IPS DF 4.7 (cell line): ENCODE measurements around the gene GRIK1.

Experiments
- DNase-seq: peaks from one replicate; pipeline ENCODE4 v3.0.0-alpha.2; 2013; ENCODE audit warnings: low spot score; ENCODE audit errors: extremely low read depth

The GRIK1 gene

DNA sequence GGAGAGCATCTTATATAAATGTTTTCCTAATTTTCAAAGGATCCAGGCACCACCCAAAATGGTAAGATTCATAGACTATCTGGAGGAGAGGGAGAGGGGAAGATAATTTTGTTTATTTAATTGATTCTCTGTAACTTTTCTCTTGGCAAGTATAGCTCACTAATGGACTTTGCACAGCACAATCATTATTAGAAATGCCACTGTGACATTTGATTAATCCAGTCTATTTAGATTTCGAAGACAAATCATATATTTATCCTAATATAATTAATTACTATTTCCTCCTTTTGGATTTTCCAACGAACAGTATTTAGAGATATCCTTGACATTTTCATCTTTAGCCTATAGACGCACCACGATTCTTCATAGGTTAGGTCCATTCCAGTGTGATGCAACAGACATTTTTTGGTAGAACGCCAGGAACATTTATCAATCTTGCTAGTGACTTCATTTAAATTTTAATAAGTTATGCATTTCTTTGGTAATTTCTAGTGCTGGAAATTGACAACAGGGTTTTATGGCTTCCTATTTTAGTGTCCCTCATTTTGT lies 152.4 kb downstream of the GRIK1 start:
- DNase-seq, result no peak

DNA sequence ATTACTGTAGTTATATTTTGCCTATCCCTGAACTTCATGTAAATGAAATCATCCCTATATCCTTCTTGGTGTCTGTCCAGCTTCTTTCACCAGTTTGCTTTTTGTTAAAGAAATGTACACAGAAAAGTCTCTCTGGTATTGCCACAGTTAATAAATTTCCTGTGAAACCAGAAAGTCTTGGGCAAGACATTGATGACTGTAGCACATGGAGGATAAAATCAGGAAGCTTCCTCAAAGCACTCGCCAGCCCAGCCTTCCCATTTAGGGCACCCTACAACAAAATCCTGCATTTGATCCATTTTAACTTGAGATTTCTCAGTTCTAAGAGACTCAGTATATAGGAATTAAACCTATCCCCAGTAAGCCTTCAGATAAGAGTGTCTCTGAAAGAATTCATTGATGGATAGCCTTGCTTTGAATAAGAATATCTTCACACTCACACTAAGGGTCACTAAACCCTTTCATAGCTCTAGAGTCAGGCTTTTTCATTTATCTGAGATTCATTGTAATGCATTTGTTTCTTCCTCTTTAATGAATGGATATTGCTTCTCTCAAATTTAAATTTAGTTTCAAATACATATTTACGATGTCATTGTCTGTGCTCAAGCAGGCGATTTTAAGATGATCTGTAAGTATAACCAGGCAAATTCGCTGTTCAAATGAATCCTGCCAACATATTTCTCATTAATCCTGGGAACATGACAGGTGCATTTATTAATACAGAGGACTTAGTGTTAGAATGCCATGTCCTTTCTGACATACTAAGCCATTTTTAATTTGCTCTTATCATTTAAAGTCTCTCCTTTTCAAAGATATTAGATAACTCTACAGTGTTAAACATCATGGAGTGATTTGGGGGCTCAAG lies 153.1 kb downstream of the GRIK1 start:
- no peak for DNase-seq

DNA sequence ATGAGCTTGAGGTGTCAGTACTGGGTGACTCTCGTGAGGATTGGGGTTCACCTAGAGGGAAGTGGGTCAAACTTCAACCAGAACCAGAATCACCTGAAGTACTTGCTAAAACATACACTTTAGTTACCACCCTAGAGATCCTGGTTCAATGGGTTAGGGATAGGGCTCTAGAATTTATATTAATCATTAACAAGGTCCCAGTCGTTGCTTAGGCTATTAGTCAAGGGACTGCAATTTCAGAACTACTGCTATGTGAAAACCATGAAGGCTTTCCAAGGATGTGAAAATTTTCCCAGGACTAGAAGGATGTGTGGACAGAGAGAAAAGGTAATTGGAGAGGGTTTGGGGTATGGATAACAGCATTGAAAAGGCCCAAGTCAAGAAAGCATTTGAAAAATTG lies 162.6 kb downstream of the GRIK1 start:
- no peak for DNase-seq

DNA sequence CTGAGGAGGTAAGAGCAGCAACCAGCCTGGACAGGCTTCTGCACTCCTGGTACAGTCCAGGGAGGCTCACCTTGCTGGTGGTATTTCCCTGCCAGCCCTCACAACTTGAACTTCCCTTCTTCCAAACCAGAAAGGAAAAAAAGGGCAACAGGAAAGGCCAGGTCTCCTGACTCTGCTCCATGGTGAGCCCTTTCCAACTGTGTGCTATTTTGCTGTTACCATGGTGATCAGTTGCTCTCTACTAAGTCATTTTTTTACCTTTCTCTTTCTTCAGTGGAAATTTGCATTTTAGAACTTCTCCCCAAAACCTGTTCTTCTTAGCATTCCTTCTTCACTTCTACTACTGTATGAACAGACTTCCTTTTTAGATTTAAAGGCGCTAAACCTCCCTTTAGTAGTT lies 164.3 kb downstream of the GRIK1 start:
- DNase-seq, result no peak

DNA sequence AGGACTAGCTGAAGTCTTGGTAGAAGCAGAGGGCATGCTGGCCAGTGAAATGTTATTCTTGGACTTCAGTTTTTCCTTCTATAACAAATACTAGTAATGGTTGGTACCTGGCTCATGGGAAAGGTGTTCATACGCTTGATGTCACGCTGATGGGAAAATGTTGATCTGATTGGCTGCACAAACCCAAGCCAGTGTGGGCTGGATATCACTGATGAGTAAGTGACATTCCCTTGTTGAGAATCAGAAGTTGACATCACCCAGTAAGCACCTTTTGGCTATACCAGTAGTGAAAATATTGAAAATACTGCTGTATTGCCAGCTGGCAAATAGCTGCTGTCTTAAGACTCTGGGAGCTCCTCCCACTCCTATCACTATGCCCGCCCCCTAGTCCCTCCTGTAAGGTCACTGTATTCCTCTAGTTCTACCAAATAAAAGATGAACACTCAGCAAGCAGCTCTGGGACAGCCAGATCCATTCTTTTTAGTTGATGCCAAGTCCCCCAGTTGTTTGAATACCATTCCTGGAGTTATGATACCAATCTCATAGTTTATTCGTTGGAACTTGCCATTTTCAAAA lies 168.2 kb downstream of the GRIK1 start:
- no peak for DNase-seq

DNA sequence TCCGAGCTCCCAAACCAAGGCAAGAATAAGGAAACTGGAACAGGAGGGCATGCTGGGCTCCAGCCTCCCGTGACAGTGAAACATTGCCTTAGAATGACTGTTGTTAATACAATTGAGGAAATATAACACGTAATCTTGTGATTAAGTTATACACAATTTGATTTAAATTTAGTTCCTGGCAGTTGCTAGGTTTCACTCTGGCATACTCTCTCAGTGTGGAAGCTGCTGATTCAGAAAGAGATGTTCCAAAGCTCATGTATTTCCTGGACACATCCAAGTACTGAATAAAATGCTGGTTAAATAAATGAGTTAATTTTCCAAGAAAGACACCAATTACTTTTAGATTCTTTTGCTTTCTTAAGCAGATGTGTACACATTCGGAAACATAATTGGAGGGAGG lies 176.1 kb downstream of the GRIK1 start:
- DNase-seq, result no peak

DNA sequence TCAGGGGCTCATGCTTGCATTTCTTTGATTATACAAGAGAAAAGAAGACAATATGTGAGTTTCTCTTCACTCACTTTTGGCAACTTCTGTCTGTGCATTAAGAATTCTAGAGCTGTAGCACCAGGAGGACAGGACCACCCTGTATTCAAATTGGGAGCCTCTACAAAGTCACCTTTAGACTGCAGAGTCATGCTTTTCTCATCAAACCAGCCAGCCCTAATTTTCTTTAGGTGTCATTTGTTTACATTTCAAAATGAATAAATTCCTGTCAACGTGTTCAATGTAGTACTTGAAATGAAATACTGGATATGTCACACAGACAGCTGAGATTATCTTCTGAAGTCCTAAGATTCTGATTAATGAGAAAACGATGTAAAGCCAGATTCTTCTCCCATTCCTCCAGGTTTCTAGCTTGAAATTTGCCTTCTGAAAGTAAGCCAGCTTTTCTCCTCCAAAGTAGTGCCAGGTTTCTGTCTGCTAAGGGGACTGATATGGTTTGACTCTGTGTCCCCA lies 177.2 kb downstream of the GRIK1 start:
- DNase-seq, result no peak

DNA sequence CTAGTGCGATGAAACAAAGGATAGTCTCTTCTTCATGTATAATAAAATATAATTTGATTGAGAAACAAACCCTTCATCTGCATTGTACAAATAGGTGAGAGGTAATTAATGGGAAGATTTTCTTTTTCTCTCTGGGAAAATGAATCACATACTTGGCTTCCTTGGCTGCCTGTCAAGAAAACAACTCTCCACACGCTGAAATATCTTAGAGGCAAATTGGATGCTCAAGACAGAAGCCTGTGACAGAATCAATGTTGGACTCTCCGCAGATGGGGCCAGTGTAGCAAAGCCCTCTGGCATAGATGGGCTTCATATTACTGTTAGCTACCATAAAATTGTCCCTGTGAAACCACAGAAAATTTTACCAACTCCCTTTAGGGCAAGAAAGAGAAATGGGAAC lies 186.6 kb downstream of the GRIK1 start:
- no peak for DNase-seq

DNA sequence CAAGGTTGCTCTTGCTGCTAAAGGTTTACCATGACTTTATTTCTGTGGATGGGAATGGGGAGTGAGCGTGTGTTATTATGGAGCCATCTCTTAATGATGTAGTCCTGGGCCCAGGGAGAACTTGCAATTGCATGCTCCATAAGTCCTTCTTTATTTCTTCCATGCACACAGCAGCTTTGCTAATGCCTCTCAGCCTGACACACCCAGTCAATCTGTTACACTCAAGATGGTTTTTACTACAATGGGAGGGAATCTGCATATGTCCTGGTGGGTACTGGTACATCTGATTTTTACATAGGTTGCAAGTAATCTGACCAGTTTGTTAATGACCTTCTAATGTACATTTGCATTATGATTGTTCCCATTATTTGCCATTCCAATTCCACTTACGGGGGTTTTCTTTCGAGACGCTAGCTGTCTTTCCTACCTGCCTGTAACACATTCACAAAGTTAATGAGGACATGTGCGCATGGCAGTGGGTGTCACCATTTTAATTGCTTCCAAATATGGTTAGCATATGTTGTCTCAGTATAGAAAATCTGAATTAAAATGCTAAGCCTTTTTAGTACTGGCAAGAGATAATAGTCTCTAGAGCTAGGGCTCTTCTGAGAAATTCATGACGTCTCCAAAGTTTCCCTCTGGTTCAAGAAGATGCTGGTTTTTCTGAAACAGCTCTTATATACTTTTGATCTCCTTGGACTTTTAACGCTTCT lies 188.2 kb downstream of the GRIK1 start:
- DNase-seq, result no peak

DNA sequence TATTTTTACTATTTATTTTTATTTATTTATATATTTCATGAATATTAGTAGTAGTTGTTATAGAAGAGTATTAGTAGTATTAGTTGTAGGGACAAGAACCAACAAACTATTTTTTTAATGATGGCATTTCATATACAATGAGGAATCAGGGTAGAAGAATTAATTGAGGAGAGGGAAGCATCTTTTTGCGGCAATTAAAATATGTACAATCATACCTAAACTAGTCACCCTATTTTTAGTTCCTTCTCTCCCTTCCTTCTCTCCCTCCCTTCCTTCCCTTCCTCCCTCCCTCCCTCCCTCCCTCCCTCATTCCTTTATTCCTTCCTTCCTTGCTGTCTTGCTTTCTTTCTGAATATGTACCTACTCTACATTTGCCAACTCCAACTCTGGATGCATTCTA lies 189.8 kb downstream of the GRIK1 start:
- DNase-seq, result no peak

DNA sequence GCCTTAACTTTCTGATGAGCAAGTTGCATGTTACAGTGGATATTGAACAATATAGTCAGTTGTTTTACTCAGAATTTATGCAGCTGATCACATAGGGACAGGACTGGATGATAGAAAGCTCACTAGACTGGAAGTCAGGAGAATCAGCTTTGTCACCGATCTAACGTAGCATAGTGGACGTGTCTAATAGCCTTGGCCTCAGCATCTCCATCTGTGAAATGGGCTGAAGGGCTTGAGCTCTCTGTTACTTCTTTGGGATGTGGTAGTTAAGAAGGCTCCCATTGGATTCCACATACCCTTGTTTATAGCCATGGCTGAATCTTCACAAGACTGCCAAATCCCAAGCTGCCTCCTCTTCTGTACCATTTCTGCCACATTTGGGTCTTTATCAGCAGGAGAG lies 190.6 kb downstream of the GRIK1 start:
- DNase-seq, result no peak

DNA sequence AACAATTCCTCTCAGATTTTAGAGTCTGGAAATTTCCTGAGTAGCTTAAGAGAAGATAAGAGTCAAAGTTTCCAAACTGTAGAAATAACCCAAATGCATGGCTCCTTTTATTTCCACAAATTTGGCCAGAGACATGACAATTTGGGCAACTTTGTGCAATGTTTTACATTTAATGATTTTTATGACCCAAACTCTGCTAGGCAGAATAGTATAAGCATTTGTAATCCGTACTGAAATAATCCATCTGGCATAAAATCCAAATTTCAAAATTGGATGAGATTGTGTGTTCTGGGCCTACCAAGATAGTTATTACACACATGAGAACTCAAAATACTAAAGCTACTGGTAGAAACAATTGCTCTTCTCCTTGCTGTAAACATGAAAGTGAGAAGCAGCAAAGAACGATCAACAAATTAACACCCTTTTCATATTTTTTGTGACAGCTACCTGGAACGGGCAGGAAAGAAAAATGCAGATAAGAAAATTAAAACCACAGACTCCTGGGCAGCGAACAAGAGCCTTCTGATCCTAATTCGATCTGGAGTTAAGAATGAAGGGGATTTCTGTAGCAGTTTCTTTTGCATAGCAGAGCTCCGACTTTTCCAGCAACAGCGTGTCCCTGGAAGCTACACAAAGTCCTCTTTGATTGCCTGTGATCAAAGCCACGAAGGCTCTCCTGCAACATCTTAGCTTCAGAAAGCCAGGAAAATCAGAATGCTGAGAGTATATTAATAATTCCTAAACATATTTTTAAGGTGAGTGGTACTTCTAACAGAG lies 191.2 kb downstream of the GRIK1 start:
- DNase-seq, result no peak

DNA sequence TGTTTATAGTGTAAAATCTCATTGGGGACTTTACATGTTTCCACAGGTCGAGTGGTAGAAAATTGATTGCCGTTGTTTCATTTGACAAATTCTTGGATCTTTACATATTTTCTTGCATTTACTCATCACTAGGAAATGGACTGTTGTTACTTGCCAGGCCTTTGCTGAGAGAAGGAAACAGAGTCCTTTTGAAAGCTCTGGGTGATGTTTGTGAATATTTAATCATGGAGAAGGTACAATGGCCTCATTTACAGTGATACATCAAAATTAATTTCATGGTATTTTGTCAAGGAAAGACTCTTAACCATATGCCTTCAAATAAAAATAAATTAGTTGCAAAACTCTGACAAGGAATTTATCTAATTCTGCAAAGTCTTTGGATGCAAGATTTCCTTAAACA lies 198.0 kb downstream of the GRIK1 start:
- no peak for DNase-seq

DNA sequence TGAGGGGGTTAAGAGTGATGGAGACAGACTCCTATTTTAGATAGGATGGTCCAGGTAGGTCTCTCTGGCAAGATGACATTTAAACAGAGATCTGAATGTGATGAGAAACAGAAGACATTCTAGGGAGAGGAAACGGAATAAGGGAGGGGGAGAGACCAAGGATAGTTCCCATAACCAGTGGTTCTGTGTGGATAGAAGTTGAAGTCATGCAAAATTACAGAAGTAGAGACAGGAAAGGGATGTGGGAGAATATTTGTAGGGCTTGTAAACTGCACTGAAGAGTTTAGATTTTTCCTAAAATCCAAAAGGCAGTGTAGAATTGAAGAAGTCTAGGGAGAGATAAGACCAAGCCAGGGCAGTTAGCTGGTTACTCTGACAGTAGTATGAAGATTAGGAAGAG lies 200.6 kb downstream of the GRIK1 start:
- no peak for DNase-seq

DNA sequence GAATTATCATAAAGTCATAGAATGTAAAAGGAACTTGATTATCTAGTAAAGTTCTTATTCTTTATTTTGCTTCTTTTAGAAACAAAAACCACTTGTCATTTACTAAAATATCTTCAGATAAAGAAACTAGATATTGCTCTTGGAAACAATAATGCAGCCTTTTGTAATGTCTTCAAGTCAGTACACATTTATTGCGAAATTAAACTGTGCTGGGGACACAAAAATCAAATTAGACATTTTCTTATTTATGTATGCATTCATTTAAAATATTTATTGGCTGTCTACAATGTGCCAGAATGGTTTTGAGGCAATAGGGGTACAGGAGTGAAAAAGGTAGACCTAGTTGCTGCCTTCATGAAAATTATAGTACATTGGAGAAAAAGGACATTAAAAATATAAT lies 201.1 kb downstream of the GRIK1 start:
- no peak for DNase-seq

DNA sequence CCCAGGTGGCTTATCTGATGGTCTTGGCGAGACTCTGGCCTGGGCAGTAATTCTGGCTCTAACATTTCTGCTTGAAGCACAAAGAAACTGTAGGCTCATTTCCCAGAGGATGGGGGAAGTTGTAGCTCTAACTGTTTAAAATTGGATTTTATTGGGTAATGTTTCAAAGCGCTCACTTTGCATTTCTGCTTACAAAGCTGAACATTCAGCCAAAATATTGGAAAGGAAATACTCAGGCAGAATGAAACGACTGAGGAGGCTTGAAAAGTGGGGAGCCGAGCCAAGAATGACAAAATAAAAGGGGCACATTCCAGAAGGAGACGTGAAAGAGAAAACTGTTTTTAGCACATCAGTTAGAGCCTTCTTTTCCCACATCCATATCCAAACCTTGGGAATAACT lies 202.6 kb downstream of the GRIK1 start:
- no peak for DNase-seq

DNA sequence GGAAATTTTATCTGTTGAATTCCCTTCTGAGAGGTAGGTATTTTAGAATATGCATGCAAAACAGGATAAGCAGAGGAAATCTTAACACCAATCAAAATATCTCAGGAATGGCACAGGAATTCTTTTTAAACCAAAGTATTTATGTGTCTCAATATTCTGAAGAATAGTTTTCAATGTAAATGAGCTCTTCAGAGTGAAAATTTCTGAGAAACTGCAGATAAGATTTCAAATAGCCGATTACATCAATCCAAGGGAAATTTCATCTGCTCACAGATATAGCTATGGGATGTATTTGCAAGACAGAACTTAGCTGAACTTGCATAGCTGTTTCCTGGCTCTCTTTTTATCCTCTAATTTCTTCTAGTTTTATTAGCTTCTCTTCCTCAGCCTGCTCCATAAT lies 209.5 kb downstream of the GRIK1 start:
- DNase-seq, result no peak

DNA sequence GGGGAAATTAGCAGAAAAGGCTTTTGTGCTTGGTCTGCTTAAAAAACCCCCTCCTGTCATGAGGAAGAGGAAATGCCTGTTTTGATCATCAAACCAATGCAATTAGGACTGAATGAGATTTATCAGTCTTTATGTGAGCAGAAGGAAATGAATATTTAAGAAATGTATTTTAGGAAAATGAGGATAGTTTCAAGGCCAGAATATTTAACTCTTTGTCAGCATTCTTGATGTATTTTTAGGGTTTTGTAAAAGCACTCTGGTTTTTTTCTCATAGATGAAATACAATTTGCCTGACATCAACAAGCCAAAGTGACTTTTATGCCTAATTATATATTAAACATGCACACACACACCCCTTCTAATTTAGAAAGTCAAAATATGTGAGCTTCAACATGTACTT lies 213.8 kb downstream of the GRIK1 start:
- DNase-seq, result no peak

DNA sequence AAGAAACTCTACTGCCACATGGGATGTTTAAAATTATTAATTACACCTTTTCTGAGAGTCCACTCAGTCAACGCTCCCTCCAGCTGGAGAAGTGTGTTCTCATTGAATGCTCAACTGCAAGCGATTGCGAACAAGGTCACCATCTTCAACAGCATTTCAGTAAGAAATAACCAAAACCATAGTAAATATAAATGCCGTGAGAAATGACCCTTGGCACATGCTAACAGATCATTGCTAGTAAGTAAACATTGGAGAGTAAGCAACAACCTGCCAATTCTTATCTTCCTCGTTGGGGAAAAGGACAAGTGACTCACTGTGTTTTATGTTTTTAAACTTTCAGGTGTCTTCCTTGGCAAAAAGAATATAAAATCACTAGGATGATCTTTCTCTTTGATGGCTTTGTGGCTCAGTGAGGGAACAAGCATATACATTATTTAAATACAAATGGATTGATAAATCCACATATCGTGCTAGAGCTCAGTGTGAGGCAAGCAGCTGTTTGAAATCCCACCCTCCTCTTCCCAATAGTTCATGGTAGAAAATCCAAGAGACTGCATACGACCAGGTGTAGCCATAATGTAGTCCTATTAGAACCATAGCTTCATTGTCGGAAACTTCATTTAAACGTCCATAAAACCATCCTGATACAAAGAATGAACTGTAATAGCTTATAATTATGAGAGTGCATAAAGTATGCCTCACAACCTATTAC lies 214.6 kb downstream of the GRIK1 start:
- no peak for DNase-seq

DNA sequence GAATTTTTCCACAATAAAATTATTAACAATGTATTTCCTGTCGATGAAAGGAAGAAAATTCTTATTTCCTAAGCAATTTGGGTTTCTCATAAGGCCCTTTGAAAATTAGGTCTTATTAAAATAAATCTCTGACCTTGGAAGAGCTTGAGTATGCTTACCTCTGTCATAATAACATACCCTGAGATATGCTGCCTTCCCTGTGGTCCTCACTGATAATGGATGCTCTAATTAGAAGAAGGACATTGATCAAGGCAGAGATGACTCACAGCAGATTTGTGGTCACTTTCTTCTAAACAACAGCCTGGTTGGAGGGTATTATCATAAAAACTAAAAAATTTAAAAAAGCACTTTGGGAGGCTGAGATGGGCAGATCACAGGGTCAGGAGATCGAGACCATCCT lies 217.8 kb downstream of the GRIK1 start:
- no peak for DNase-seq

DNA sequence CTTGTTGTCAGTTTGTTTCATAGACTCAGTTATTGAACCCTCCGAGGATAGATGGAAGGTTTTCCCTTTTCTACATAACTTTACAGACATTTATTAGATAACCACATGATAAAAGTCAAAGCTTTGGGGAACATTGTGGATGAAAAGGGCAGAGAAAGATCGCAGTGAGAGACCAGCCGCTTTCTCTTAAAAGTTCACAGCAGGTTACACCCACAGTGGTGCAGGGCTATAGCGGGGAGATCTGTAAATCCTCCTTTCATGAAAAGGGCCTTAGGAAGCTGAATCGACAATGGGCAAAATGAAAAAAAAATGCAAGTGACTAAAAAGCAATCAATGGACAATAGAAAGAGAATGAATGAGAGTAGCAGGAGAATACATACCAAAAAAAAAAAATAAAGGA lies 218.6 kb downstream of the GRIK1 start:
- no peak for DNase-seq
